K562 (cell line): ENCODE measurements around the gene HES4. TPM values are rescaled to one million over a fixed set of nuclear protein-coding genes. Genes with fewer than 3 reads are reported as not detected.

ENCODE experiments used
- CTCFL ChIP-seq: IDR thresholded peaks from 2 replicates; pipeline ENCODE4 v1.6.1; 2011; ENCODE audit warnings: borderline replicate concordance, low read depth, mild to moderate bottlenecking, moderate library complexity, low read length; ENCODE audit not compliant: insufficient read depth, poor library complexity, severe bottlenecking
- ERF ChIP-seq: fragments of 450-650 bp; formaldehyde crosslinking; IDR thresholded peaks from 2 replicates; pipeline ENCODE4 v1.4.0; 2020; ENCODE audit warnings: mild to moderate bottlenecking, mixed read lengths
- KLF6 ChIP-seq: fragments of 250-450 bp; sonication (Bioruptor Pico); IDR thresholded peaks from 2 replicates; pipeline ENCODE4 v1.4.0; 2020; ENCODE audit warnings: mild to moderate bottlenecking, moderate library complexity, borderline replicate concordance
- MCM2 ChIP-seq: fragments of 450-650 bp; IDR thresholded peaks from 2 replicates; pipeline ENCODE4 v1.6.1; 2017; ENCODE audit warnings: low read depth, mild to moderate bottlenecking
- MXI1 ChIP-seq: IDR thresholded peaks from 2 replicates; pipeline ENCODE4 v1.6.1; 2011; ENCODE audit warnings: low read depth, mild to moderate bottlenecking, improper control_type of control experiment, low read length
- MYBL2 ChIP-seq, 2 experiments: fragments of 450-650 bp in 1 of 2; sonication (generic) in 1 of 2; formaldehyde crosslinking in 1 of 2; IDR thresholded peaks; 2 replicates each; pipeline versions ENCODE4 v1.6.1 to v1.8.1; 2017 to 2022; ENCODE audit warnings: borderline replicate concordance in 1 of 2, inconsistent platforms in 1 of 2, low read depth in 1 of 2, mild to moderate bottlenecking in 1 of 2, missing genetic modification reagents in 1 of 2, moderate library complexity in 1 of 2
- NFE2 ChIP-seq: IDR thresholded peaks from 2 replicates; pipeline ENCODE4 v1.6.1; 2014; ENCODE audit warnings: antibody characterized with exemption, low read depth
- NFIC ChIP-seq: fragments of 450-650 bp; IDR thresholded peaks from 2 replicates; pipeline ENCODE4 v1.6.1; 2017; ENCODE audit warnings: mild to moderate bottlenecking, inconsistent platforms
- NKRF ChIP-seq: fragments of 450-650 bp; IDR thresholded peaks from 2 replicates; pipeline ENCODE4 v1.6.1; 2016; ENCODE audit warnings: borderline replicate concordance
- PRMT5 ChIP-seq: sonication (generic); formaldehyde crosslinking; IDR thresholded peaks from 2 replicates; pipeline ENCODE4 v1.5.0; 2020; ENCODE audit warnings: missing genetic modification reagents
- SRSF9 ChIP-seq: fragments of 200-400 bp; formaldehyde crosslinking; IDR thresholded peaks from 2 replicates; pipeline ENCODE4 v1.6.1; 2017; ENCODE audit warnings: low read depth, low read length, borderline replicate concordance
- TFAM ChIP-seq: fragments of 250-450 bp; sonication (Bioruptor Pico); conservative IDR thresholded peaks from 2 replicates; pipeline ENCODE4 v1.5.0; 2021; ENCODE audit warnings: mild to moderate bottlenecking, moderate library complexity
- ZEB2 ChIP-seq: fragments of 450-650 bp; IDR thresholded peaks from 2 replicates; pipeline ENCODE4 v1.6.1; 2016
- ZNF76 ChIP-seq: fragments of 250-450 bp; sonication (Bioruptor Pico); IDR thresholded peaks from 2 replicates; pipeline ENCODE4 v1.4.0; 2020; ENCODE audit warnings: mild to moderate bottlenecking, moderate library complexity, borderline replicate concordance
- polyA plus RNA-seq, 8 experiments: library from polyadenylated mRNA; depleted of rRNA in 4 of 8; stranded (reverse) in 5 of 8; unstranded in 3 of 8; fragments of >200 nt; fragmentation: Nextera tagmentation in 2 of 8; fragmentation: Illumina TruSeq in 1 of 8; extraction: Ambion mirVana in 2 of 8; extraction: Trizol in 1 of 8; gene quantifications; 2 replicates each; pipeline versions ENCODE4 v1.2.1 to v1.2.3, GENCODE V29; 2011 to 2014; ENCODE audit warnings: inconsistent platforms in 1 of 8, missing spikeins in 1 of 8
- total RNA-seq, 7 experiments: library from RNA; depleted of rRNA in 6 of 7; stranded (reverse); fragments of >200 nt in 6 of 7; fragmentation: Illumina TruSeq in 2 of 7; extraction: Trizol in 2 of 7; gene quantifications; 2 replicates each; pipeline versions ENCODE4 v1.2.1 to v1.2.3, GENCODE V29; 2011 to 2021; ENCODE audit warnings: low replicate concordance in 1 of 7
- TF ChIP-seq, protein P1 (sequence below): fragments of 450-650 bp; IDR thresholded peaks from 2 replicates; pipeline ENCODE4 v1.6.1; 2018; ENCODE audit not compliant: partially characterized antibody
- TF ChIP-seq, protein P2 (sequence below): sonication (generic); formaldehyde crosslinking; IDR thresholded peaks from 2 replicates; pipeline ENCODE4 v1.8.1; 2023; ENCODE audit warnings: mild to moderate bottlenecking, missing genetic modification reagents

Gene HES4
- total and polyA plus RNA-seq, 9 of the 15 experiments (the other 6 are each of a cell fraction or from before 2014, with no cell fraction given) = 0.21 to 43.7 (median 5.3) TPM; not detected in 2

DNA sequence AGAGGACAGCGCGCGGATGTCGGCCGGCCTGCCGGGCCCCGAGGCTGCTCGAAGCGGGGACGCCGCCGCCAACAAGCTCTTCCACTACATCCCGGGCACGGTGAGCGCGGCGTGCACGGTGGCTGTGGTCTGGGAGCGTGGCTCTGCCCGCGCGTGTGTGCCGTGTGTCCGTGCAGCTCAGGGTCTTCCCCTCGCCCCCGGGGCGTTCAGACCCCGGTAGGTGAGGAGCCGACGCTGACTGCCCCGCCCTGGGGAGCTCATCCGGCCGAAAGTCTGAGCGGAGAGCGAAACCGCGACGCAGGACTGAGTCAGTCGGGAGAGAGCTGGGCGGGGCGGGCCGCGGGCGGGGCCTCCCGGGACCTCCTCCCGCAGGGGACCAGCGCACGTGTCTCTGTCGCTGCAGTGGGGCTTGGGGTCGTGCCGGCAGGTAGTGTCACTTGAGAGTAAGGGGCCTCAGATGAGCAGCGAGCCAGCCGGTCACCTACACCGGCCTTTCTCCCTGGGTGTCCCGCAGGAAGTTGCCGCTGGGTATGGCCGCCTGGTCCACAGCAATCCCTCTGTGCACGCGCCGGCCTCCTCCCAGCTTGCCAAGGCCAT is 33.1 kb downstream of the HES4 start (continued):
- TF ChIP-seq, protein P1, sequence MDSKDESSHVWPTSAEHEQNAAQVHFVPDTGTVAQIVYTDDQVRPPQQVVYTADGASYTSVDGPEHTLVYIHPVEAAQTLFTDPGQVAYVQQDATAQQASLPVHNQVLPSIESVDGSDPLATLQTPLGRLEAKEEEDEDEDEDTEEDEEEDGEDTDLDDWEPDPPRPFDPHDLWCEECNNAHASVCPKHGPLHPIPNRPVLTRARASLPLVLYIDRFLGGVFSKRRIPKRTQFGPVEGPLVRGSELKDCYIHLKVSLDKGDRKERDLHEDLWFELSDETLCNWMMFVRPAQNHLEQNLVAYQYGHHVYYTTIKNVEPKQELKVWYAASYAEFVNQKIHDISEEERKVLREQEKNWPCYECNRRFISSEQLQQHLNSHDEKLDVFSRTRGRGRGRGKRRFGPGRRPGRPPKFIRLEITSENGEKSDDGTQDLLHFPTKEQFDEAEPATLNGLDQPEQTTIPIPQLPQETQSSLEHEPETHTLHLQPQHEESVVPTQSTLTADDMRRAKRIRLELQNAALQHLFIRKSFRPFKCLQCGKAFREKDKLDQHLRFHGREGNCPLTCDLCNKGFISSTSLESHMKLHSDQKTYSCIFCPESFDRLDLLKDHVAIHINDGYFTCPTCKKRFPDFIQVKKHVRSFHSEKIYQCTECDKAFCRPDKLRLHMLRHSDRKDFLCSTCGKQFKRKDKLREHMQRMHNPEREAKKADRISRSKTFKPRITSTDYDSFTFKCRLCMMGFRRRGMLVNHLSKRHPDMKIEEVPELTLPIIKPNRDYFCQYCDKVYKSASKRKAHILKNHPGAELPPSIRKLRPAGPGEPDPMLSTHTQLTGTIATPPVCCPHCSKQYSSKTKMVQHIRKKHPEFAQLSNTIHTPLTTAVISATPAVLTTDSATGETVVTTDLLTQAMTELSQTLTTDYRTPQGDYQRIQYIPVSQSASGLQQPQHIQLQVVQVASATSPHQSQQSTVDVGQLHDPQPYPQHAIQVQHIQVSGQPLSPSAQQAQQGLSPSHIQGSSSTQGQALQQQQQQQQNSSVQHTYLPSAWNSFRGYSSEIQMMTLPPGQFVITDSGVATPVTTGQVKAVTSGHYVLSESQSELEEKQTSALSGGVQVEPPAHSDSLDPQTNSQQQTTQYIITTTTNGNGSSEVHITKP = no peak
- TF ChIP-seq MYBL2 (IDR thresholded peaks at IDR 0.05; ENCODE audit: low read depth) (no peak), MYBL2 (CRISPR knock-in tag; IDR thresholded peaks at IDR 0.05; ENCODE audit: borderline replicate concordance) (no peak), TFAM (CRISPR knock-in tag) (no peak), SRSF9 (no peak), NFIC (no peak), PRMT5 (CRISPR knock-in tag) (no peak), ZNF76 (no peak), CTCFL (no peak), MXI1 (no peak), ZEB2 (no peak), ERF (peak; percentile 30; the same call in 1 of the 2 replicates), NFE2 (no peak), NKRF (0 out of 2 replicates have a peak, but pooled peaks have one; percentile 67), KLF6 (CRISPR knock-in tag) (peak; percentile 29; the same call in 1 of the 2 replicates), MCM2 (no peak)
- TF ChIP-seq, protein P2, sequence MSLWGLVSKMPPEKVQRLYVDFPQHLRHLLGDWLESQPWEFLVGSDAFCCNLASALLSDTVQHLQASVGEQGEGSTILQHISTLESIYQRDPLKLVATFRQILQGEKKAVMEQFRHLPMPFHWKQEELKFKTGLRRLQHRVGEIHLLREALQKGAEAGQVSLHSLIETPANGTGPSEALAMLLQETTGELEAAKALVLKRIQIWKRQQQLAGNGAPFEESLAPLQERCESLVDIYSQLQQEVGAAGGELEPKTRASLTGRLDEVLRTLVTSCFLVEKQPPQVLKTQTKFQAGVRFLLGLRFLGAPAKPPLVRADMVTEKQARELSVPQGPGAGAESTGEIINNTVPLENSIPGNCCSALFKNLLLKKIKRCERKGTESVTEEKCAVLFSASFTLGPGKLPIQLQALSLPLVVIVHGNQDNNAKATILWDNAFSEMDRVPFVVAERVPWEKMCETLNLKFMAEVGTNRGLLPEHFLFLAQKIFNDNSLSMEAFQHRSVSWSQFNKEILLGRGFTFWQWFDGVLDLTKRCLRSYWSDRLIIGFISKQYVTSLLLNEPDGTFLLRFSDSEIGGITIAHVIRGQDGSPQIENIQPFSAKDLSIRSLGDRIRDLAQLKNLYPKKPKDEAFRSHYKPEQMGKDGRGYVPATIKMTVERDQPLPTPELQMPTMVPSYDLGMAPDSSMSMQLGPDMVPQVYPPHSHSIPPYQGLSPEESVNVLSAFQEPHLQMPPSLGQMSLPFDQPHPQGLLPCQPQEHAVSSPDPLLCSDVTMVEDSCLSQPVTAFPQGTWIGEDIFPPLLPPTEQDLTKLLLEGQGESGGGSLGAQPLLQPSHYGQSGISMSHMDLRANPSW (CRISPR knock-in tag) = no peak
